Ovary (tissue), 3 donors: Measurements from ENCODE around the gene SETX.

ENCODE experiments used
- CTCF ChIP-seq, 3 donors: fragments of 450-650 bp in 2 of 3; fragments of 200-600 bp in 1 of 3; IDR thresholded peaks; one replicate each; pipeline versions ENCODE4 v1.5.1 to v1.8.0; 2016 to 2022; ENCODE audit warnings: antibody characterized with exemption in 3 of 3, mild to moderate bottlenecking in 1 of 3
- POLR2A ChIP-seq: fragments of 450-650 bp; IDR thresholded peaks from one replicate; pipeline ENCODE4 v1.6.1; 2017; ENCODE audit warnings: antibody characterized with exemption, mild to moderate bottlenecking, moderate library complexity
- donor health status: DM: no; HTN: no; CAD: no.

GRCh38 chr9:132245465-132245864, 109.3 kb downstream of the SETX start:
- TF ChIP-seq CTCF (IDR thresholded peaks at IDR 0.05) (no peak), POLR2A (no peak)
